GM12878 (cell line): Measurements from ENCODE around the gene SLC7A5. TPM values are rescaled to one million over a fixed set of nuclear protein-coding genes. Genes with fewer than 3 reads are reported as not detected.

ENCODE experiments used
- ATAC-seq: fragments of 200-7000 bp; cut with Tn5 transposase; 3 replicates; pipeline ENCODE4 v1.9.1; 2020; ENCODE audit warnings: mild to moderate bottlenecking, moderate library complexity
- BruUV-seq: library from RNA; stranded (reverse); fragments of 400-500 nt; replicated peaks from 2 replicates; lab custom pipeline; 2021; lab: Mats Ljungman, UMichigan
- CTCF ChIA-PET: fragments of 300-600 bp; sonication (Branson Sonifier 250); formaldehyde crosslinking; extraction: SDS; loops from one replicate; lab custom pipeline; 2021; ENCODE audit warnings: inconsistent platforms; lab: Yijun Ruan, JAX
- POLR2A ChIA-PET: fragments of 350-600 bp; formaldehyde crosslinking; extraction: SDS; loops from one replicate; lab custom pipeline; 2021; ENCODE audit warnings: inconsistent platforms; lab: Charles Lee
- RAD21 ChIA-PET: fragments of 300-600 bp; sonication (Branson Sonifier 250); formaldehyde crosslinking; loops from one replicate; lab custom pipeline; 2023; ENCODE audit warnings: antibody characterized with exemption; ENCODE audit not compliant: unreplicated experiment; lab: Charles Lee
- SMC1A ChIA-PET: fragments of 300-600 bp; sonication (Branson Sonifier 250); formaldehyde crosslinking; loops from one replicate; lab custom pipeline; 2023; ENCODE audit not compliant: unreplicated experiment, uncharacterized antibody; lab: Charles Lee
- DNase-seq: peaks from one replicate; pipeline ENCODE4 v3.0.0-alpha.2; 2011; ENCODE audit warnings: low read depth, low spot score
- FAIRE-seq: peaks from 3 replicates; lab custom pipeline; 2011; peaks lifted over from hg19 to GRCh38; lab: Jason Lieb, UNC
- H2AFZ ChIP-seq: 2 replicates; pipeline ENCODE4 v1.6.0; 2011; ENCODE audit warnings: low read depth, low read length, control low read depth; ENCODE audit not compliant: control insufficient read depth
- H3K27ac ChIP-seq: 2 replicates; pipeline ENCODE4 v1.5.1; 2011; ENCODE audit warnings: control low read depth; ENCODE audit not compliant: control insufficient read depth, insufficient read depth
- H3K27me3 ChIP-seq, 2 experiments: replicated peaks in 1 of 2; 2 replicates each; pipeline versions ENCODE4 v1.6.0 to v1.6.1; 2011; ENCODE audit warnings: low read length in 1 of 2; ENCODE audit not compliant: control insufficient read depth in 2 of 2, insufficient read depth in 2 of 2
- H3K36me3 ChIP-seq, 2 experiments: 2 replicates each; pipeline ENCODE4 v1.5.1; 2011; ENCODE audit warnings: low read length in 1 of 2; ENCODE audit not compliant: control insufficient read depth in 2 of 2, insufficient read depth in 2 of 2
- H3K4me1 ChIP-seq: 2 replicates; pipeline ENCODE4 v1.6.1; 2011; ENCODE audit warnings: mild to moderate bottlenecking, low read length, moderate library complexity, mixed read lengths; ENCODE audit not compliant: control insufficient read depth, insufficient read depth
- H3K4me2 ChIP-seq: 2 replicates; pipeline ENCODE4 v1.6.0; 2011; ENCODE audit warnings: control low read depth; ENCODE audit not compliant: control insufficient read depth, insufficient read depth
- H3K4me3 ChIP-seq: fragments of 200-600 bp; sonication (generic); 2 replicates; pipeline ENCODE4 v1.5.1; 2016
- H3K79me2 ChIP-seq: 2 replicates; pipeline ENCODE4 v1.6.0; 2011; ENCODE audit warnings: low read length; ENCODE audit not compliant: control insufficient read depth, insufficient read depth
- H3K9ac ChIP-seq: 2 replicates; pipeline ENCODE4 v1.8.0; 2011; ENCODE audit warnings: low read length, control low read depth, mixed read lengths; ENCODE audit not compliant: control insufficient read depth, insufficient read depth
- H3K9me3 ChIP-seq: replicated peaks from 3 replicates; pipeline ENCODE4 v1.5.1; 2011; ENCODE audit warnings: mild to moderate bottlenecking, low read length; ENCODE audit not compliant: control insufficient read depth, insufficient read depth
- H4K20me1 ChIP-seq: 2 replicates; pipeline ENCODE4 v1.6.0; 2011; ENCODE audit not compliant: control insufficient read depth, insufficient read depth
- ATF7 ChIP-seq: fragments of 450-650 bp; IDR thresholded peaks from 2 replicates; pipeline ENCODE4 v1.6.1; 2016; ENCODE audit warnings: low read depth, mild to moderate bottlenecking
- CBFB ChIP-seq: IDR thresholded peaks from 2 replicates; pipeline ENCODE4 v1.6.1; 2016; ENCODE audit warnings: antibody characterized with exemption, low read depth
- CHD4 ChIP-seq: fragments of 200-600 bp; sonication (generic); IDR thresholded peaks from 2 replicates; pipeline ENCODE4 v1.6.1; 2016; ENCODE audit warnings: mild to moderate bottlenecking
- EGR1 ChIP-seq, 2 experiments: IDR thresholded peaks; 1 replicate in 1 of 2; 2 replicates in 1 of 2; pipeline ENCODE4 v1.6.1; 2011 to 2012; ENCODE audit warnings: low read depth in 2 of 2, low read length in 2 of 2, borderline replicate concordance in 1 of 2, mild to moderate bottlenecking in 1 of 2, moderate library complexity in 1 of 2
- GATAD2B ChIP-seq: fragments of 450-650 bp; conservative IDR thresholded peaks from 2 replicates; pipeline ENCODE4 v1.6.1; 2017; ENCODE audit warnings: low read depth, mild to moderate bottlenecking, moderate library complexity
- IKZF1 ChIP-seq: fragments of 450-650 bp; conservative IDR thresholded peaks from 2 replicates; pipeline ENCODE4 v1.6.1; 2017; ENCODE audit warnings: antibody characterized with exemption, mild to moderate bottlenecking
- IRF4 ChIP-seq: IDR thresholded peaks from 2 replicates; pipeline ENCODE4 v1.6.1; 2011; ENCODE audit warnings: low read depth, low read length
- MEF2A ChIP-seq: IDR thresholded peaks from 2 replicates; pipeline ENCODE4 v1.6.1; 2011; ENCODE audit warnings: low read depth, mild to moderate bottlenecking, low read length, moderate library complexity; ENCODE audit not compliant: insufficient read depth
- NR2F1 ChIP-seq: fragments of 450-650 bp; conservative IDR thresholded peaks from 2 replicates; pipeline ENCODE4 v1.6.1; 2017; ENCODE audit warnings: mild to moderate bottlenecking
- PAX5 ChIP-seq: IDR thresholded peaks from 2 replicates; pipeline ENCODE4 v1.6.1; 2011; ENCODE audit warnings: low read depth, low read length, borderline replicate concordance
- POLR2A ChIP-seq: IDR thresholded peaks from 2 replicates; pipeline ENCODE4 v1.6.1; 2011; ENCODE audit warnings: low read depth, mild to moderate bottlenecking, low read length
- RBBP5 ChIP-seq: fragments of 200-600 bp; sonication (generic); conservative IDR thresholded peaks from 2 replicates; pipeline ENCODE4 v1.6.1; 2016
- RUNX3 ChIP-seq: IDR thresholded peaks from 2 replicates; pipeline ENCODE4 v1.6.1; 2012; ENCODE audit warnings: low read length, inconsistent platforms
- ZNF384 ChIP-seq: IDR thresholded peaks from 2 replicates; pipeline ENCODE4 v1.6.1; 2012; ENCODE audit warnings: low read depth, mild to moderate bottlenecking, low read length, improper control_type of control experiment, borderline replicate concordance
- WGBS: methylation state at CpG from one replicate; pipeline ENCODE4 v1.1.6; 2016; ENCODE audit warnings: low lambda C conversion rate; ENCODE audit not compliant: insufficient replicate concordance, insufficient coverage; ENCODE audit errors: missing lambda C conversion rate; 5-methylcytosine and 5-hydroxymethylcytosine counted together
- in situ Hi-C: fragments of 300-500 bp; cut with MboI; formaldehyde crosslinking; loops from 9 replicates; pipeline ENCODE4 v1.14.3; 2018; ENCODE audit warnings: mixed read lengths
- intact Hi-C: fragments of 100-400 bp; cut with micrococcal nuclease; formaldehyde crosslinking; loops from one replicate; pipeline ENCODE4 v1.14.2; 2022; ENCODE audit not compliant: unreplicated experiment
- polyA plus RNA-seq, 11 experiments: library from polyadenylated mRNA; depleted of rRNA in 4 of 11; unstranded in 6 of 11; stranded (reverse) in 5 of 11; fragments of >200 nt; fragmentation: Nextera tagmentation in 4 of 11; fragmentation: Illumina TruSeq in 1 of 11; extraction: Ambion mirVana in 4 of 11; extraction: Trizol in 1 of 11; gene quantifications; 1 replicate in 1 of 11; 2 replicates in 10 of 11; pipeline versions ENCODE4 v1.2.1 to v1.2.3, GENCODE V29; 2011 to 2016; ENCODE audit warnings: inconsistent platforms in 2 of 11, missing spikeins in 2 of 11, low read depth in 1 of 11
- total RNA-seq, 4 experiments: library from RNA; depleted of rRNA in 3 of 4; stranded (reverse); fragments of >200 nt in 3 of 4; fragmentation: Illumina TruSeq in 1 of 4; extraction: Trizol in 1 of 4; gene quantifications; 2 replicates each; pipeline versions ENCODE4 v1.2.1 to v1.2.3, GENCODE V29; 2013 to 2021
- TF ChIP-seq, protein P1 (sequence below): fragments of 450-650 bp; IDR thresholded peaks from 2 replicates; pipeline ENCODE4 v1.6.1; 2017; ENCODE audit warnings: borderline replicate concordance
- TF ChIP-seq, protein P2 (sequence below): fragments of 450-650 bp; IDR thresholded peaks from 2 replicates; pipeline ENCODE4 v1.6.1; 2017; ENCODE audit warnings: low read depth, mild to moderate bottlenecking, moderate library complexity
- TF ChIP-seq, protein P3 (sequence below): IDR thresholded peaks from 2 replicates; pipeline ENCODE4 v1.6.1; 2012; ENCODE audit warnings: low read depth, low read length, improper control_type of control experiment

Gene SLC7A5
- total and polyA plus RNA-seq, 10 of the 15 experiments (the other 5 are each of a cell fraction or from before 2014, with no cell fraction given) = 2.3 to 101 (median 35.8) TPM

DNA sequence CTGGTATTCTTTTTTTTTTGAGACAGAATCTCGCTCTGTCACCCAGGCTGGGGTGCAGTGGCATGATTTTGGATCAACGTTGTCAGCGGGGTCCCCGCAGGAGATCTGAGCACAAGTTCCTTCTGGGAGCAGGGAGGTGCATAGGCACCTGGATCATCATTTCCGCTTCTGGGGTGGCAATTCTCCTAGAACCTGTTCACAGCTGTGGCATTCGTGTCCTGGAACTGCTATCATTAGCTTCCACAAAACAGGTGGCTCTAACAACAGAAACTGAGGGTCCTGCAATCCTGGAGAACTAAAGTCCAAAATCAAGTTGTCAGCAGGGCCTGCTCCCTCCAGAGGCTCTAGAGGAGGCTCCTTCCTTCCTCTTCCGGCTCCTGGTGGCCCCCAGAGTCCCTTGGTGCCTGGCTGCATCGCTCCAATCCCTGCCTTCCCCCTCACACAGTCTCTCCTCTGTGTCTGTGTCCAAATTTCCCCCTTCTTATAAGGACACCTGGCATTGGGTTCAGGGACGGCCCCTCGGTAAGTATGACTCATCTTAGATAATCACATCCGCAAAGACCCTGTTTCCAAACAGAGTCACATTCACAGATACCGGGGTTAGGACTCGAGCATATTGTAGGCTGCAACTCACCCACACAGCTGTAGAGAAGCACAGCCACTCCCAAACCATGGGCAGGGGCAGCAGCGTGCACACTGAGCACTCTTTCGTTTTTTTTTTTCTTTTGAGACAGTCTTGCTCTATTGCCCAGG, 60.0 kb downstream of the SLC7A5 start:
- ChIA-PET POLR2A (interaction anchor here (0.7 to 6.7 kb wide), 6 partner anchors 10 to 63 kb away, joined by 3 to 39 read pairs (median 6); partner anchors contain the start of gene SLC7A5), RAD21 (interaction anchor here (1.4 to 8.3 kb wide), 7 partner anchors 29 to 86 kb away, joined by 4 to 138 read pairs (median 9); partner anchors contain the start of gene SLC7A5), SMC1A (interaction anchor here (0.7 to 4.7 kb wide), 6 partner anchors 29 to 100 kb away, joined by 3 to 53 read pairs (median 8); no protein-coding TSS in a partner anchor), CTCF (interaction anchor here (0.7 to 8.7 kb wide), 10 partner anchors 16 to 747 kb away, joined by 3 to 153 read pairs (median 4); no protein-coding TSS in a partner anchor)
- WGBS = 20% methylated on average over 15 of the region's 15 CpGs
- H3K4me1 ChIP-seq = peaks cover 53% of the 10 kb centered on the region
- peak overlapping the region; percentile 99 for H3K27ac ChIP-seq
- DNase-seq (peak; percentile 85), FAIRE-seq (peak; percentile 41), ATAC-seq (peak; percentile 78)
- no peaks in the 10 kb centered on the region for H3K9me3 ChIP-seq
- H3K27me3 ChIP-seq = no peaks in the 10 kb centered on the region
- H3K9ac ChIP-seq = peak overlapping the region; percentile 74
- in situ Hi-C loops = no loop called here
- peak overlapping the region; percentile 48 for H2AFZ ChIP-seq
- no peaks in the 10 kb centered on the region for H3K79me2 ChIP-seq
- no peaks in the 10 kb centered on the region for H3K36me3 ChIP-seq
- no peak overlapping the region; the same call in 1 of the 2 replicates for H3K4me3 ChIP-seq
- H3K4me2 ChIP-seq = peak overlapping the region; percentile 99
- intact Hi-C loops = no loop called here
- no peaks in the 10 kb centered on the region for H4K20me1 ChIP-seq
- TSS peak; percentile 95 for BruUV-seq
- TF ChIP-seq IRF4 (0 out of 2 replicates have a peak, but pooled peaks have one; percentile 48), RUNX3 (peak; percentile 75), PAX5 (peak; percentile 47; the same call in 1 of the 2 replicates), POLR2A (peak; percentile 66), GATAD2B (peak; percentile 16; the same call in 1 of the 2 replicates), NR2F1 (no peak), CHD4 (no peak), MEF2A (peak; percentile 61; the same call in 1 of the 2 replicates), RBBP5 (no peak), CBFB (0 out of 2 replicates have a peak, but pooled peaks have one; percentile 18), ZNF384 (no peak), IKZF1 (peak; percentile 84), ATF7 (peak; percentile 85), EGR1 (IDR thresholded peaks at IDR 0.05; ENCODE audit: borderline replicate concordance in 1 of 2, low read depth in 2 of 2, low read length in 2 of 2) (0 out of 3 replicates have a peak, but pooled peaks of 1 of the 2 experiments have one; percentile 12)
- TF ChIP-seq, protein P1, sequence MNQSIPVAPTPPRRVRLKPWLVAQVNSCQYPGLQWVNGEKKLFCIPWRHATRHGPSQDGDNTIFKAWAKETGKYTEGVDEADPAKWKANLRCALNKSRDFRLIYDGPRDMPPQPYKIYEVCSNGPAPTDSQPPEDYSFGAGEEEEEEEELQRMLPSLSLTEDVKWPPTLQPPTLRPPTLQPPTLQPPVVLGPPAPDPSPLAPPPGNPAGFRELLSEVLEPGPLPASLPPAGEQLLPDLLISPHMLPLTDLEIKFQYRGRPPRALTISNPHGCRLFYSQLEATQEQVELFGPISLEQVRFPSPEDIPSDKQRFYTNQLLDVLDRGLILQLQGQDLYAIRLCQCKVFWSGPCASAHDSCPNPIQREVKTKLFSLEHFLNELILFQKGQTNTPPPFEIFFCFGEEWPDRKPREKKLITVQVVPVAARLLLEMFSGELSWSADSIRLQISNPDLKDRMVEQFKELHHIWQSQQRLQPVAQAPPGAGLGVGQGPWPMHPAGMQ = no peak
- TF ChIP-seq, protein P2, sequence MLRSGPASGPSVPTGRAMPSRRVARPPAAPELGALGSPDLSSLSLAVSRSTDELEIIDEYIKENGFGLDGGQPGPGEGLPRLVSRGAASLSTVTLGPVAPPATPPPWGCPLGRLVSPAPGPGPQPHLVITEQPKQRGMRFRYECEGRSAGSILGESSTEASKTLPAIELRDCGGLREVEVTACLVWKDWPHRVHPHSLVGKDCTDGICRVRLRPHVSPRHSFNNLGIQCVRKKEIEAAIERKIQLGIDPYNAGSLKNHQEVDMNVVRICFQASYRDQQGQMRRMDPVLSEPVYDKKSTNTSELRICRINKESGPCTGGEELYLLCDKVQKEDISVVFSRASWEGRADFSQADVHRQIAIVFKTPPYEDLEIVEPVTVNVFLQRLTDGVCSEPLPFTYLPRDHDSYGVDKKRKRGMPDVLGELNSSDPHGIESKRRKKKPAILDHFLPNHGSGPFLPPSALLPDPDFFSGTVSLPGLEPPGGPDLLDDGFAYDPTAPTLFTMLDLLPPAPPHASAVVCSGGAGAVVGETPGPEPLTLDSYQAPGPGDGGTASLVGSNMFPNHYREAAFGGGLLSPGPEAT = peak; percentile 63
- TF ChIP-seq, protein P3, sequence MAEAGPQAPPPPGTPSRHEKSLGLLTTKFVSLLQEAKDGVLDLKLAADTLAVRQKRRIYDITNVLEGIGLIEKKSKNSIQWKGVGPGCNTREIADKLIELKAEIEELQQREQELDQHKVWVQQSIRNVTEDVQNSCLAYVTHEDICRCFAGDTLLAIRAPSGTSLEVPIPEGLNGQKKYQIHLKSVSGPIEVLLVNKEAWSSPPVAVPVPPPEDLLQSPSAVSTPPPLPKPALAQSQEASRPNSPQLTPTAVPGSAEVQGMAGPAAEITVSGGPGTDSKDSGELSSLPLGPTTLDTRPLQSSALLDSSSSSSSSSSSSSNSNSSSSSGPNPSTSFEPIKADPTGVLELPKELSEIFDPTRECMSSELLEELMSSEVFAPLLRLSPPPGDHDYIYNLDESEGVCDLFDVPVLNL = no peak
